Stimulated activated CD4-positive, alpha-beta T cell treated with anti-CD3 and anti-CD28 coated beads, Interleukin-12 subunit alpha, Interleukin-12 subunit beta, amount 100 ng/mL, for 4 hours (primary cell): Measurements from ENCODE around the gene NFKB2.

ENCODE experiments used
- DNase-seq: peaks from one replicate; pipeline ENCODE4 v3.0.0-alpha.2; 2020

NFKB2 gene

DNA sequence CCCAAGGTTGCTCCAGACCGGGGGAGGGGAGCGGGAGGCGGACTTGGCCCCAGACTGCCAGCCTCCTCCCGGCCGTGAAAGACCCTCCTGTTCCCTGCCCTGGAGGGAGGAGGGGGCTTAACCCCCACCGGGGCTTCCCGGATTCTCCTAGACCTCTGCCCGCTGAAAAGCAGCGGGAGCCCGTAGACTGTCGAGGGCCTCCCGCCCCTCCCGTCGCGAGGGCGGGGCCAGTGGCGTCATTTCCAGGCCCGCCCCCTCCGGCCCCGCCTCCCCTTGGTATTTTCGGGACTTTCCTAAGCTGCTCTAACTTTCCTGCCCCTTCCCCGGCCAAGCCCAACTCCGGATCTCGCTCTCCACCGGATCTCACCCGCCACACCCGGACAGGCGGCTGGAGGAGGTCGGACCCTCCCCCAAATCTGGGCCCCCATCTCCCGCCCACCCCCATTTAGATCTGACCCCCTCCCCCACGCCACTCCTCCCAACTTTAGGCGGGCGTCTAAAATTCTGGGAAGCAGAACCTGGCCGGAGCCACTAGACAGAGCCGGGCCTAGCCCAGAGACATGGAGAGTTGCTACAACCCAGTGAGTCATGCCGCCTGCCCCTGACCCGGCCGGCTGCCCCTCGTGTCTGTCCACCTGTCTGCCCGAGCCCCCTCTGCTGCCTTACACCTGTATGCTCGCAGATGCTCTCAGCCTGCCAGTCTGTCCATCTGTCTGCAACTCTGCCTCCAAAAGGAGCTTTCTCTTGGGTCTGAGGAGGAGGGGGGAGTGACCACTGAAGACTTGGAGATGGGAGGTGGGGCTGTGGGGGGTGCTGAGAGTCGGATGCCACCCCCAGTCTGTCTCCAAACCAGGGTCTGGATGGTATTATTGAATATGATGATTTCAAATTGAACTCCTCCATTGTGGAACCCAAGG lies at the start of gene NFKB2:
Gene NFKB2, plus strand, starts transcription at position 306 of the 917 bp plus-strand sequence. Its CDS starts 255 bp downstream, at position 561.
- peak; percentile 91 for DNase-seq

DNA sequence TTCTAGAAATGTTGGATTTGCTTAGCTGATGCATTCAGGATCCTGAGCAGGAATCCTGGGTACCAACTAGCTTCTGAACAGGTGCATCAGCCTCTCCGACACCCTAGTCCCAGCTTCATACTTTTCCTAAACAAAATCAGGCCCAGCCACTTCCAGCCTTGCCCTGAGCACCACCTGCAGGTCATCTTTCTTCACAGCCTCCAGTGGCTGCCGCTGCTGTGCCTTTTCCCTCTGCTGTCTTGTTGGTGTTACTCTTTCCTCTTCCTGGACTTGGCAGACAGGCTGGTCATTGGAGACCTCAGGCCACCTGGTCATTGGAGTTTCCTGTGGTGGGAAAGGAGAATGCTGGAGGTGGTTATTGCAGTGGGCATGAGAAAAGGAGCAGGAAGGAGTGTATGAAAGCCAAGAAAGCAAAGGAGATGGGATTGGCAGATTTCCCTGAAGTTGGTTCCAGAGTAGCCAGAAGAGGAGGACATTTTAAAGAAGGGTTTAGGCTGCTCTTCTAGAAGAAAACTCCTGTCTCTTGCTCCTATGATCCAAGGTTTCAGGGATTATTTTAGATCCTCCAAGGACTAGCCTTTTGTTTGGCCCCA lies 48.2 kb upstream of the NFKB2 start:
- DNase-seq: no peak

DNA sequence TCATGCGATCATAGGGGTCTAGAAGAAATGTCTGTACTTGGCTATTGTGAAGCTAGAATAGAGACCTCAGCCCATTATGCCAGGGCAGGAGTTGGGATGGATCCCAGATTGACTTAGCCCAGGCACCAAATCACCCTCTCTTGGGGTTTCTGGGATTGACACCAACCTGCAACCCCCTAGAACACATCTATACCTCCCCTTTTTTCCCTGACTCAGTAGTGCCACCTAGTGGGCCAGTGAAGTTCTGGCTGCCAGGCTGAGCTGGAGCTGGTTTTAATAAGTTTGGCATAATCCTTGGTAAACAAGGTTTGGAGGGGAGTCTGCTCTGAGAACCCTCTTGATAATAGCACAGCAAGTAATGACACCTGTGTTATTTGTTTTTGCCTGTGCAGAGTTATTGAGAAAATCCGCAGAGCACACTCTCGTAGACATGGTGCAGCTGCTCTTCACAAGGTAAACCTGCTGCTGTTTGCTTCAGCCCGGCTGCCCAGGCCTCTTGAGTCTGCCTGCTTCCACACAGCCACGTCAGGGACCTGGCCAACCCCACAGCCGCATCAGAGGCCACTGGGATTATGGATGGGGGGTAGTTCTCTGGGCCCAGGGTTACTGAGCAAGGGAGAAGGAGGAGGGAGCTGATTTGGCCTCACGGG lies 43.3 kb upstream of the NFKB2 start:
- peak; percentile 69 for DNase-seq

DNA sequence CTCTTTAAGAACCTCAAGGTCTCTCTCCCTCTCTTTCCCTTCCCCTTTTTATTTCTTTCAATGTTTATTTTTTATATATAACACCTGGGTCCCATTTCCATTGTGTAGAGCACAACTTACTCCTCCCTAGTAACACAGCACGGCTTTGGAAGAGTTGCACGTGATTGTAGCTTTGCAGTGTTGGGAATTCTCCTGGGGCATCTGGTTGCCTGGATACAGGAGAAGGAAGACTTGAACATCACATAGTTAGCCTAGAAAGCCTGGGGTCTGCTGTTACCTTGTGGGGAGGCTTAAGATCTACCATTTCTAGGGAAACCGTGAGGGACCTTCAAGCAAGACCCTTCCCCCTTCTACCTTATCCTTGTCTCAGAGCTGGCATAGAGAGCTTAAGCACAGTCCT lies 41.1 kb upstream of the NFKB2 start:
- DNase-seq: no peak

DNA sequence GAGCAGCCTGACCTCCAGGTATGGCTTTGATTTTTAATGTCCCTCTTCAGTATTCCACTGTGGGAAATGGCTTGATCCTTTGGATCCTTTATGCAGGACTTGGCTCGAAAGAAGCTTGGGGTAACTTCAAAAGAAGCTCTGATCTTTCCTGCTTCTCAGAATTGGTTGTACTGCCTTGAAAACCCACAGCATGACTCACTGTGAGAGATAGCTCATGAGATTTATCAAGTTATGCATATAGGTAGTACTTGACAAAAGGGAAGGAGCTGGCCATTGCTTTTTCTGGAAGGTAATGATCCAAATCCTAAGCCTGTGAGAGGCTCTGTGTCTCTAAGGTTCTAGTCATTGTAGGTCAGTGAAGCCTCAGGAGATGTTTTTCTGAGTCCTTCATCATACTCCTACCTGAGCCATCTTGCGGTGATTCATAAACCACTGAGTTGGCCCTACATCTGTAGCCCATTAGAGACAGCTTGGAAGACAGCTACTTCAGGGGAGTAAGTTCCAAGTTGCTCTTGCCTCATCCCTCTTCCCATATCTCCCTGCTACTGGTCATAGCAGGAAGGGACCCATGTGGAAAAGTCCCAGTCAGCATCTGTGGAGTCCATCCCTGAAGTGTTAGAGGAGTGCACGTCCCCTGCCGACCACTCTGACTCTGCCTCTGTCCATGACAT lies 36.7 kb upstream of the NFKB2 start:
- DNase-seq: no peak

DNA sequence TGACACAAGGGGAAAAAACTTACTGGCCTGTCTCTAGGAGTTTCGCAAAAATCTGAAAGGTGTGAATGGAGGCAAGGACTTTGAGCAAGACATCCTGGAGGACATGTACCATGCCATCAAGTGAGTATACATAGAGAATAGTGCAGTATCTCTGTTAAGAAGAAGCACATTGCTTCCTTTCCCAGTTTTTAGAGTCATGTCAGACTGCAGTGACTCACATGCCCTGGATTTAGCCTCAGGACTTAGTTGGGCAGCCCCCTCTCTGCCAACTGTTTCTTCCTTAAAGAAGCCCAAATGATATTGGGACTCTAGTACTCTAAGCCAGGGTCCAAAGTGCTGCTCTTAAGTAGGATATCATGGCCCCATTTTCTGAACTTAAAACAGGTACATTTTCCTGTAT lies 28.1 kb upstream of the NFKB2 start:
- DNase-seq: no peak

DNA sequence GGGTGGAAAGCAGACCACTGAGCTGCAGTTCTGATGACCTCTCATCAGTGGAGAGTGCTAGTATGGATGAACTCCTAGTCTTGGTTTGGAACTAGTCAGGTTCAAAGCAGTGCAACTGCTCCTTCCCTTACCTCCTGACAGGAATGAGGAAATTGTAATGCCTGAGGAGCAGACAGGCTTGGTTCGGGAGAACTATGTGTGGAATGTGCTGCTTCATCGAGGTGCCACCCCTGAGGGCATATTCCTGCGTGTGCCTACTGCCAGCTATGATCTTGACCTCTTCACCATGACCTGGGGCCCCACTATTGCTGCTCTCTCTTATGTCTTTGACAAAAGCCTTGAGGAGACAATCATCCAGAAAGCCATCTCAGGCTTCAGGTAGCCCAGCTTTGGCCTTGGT lies 27.4 kb upstream of the NFKB2 start:
- no peak for DNase-seq

DNA sequence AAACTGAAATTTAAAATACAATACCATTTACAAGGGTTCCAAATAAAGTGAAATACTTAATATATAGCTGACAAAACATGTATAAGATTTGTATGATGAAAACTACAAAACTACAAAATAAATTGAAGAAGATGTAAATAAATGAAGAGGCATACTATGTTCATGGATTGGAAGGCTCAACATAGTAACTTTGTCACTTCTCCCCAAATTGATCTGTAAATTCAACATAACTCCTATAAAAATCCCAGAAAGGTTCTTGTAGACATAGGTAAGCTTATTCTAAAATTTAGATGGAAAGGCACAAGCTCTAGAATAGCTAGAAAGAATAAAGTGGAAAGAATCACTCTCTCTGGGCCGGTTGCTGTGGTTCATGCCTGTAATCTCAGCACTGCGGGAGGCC lies 24.2 kb upstream of the NFKB2 start:
- DNase-seq: no peak

DNA sequence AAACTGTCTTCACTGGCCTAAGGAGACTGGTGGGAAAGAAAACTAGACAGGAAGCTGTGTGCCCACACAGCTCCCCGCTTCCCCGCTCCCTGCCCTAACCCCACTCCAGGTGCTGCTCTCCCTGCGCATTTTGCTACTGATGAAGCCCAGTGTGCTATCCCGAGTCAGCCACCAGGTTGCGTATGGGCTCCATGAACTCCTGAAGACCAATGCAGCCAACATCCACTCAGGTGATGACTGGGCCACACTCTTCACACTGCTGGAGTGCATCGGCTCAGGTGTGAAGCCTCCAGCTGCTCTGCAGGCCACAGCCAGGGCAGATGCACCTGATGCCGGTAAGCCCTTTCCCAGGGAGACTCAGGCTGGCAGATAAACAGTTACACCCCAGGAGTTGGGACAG lies 20.3 kb upstream of the NFKB2 start:
- no peak for DNase-seq

DNA sequence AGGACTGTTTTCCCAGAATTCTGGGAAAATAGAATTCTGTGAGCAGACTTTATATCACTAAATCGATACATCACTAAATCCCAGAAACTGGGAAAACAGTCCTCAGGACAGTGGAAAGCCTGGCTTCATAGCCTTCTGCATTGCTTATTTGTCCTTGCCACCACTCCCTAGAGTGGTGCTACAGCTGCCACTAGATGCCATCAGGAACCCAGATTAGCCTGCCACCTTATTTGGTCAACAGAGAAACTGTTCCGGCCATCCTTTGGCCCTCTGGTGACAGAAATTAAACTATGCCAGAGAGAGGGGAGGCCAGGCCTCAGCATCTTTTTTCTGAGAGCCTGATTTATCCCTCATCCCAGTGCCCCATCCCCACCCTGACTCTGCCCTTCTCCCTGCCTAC lies 19.6 kb upstream of the NFKB2 start:
- DNase-seq: no peak

DNA sequence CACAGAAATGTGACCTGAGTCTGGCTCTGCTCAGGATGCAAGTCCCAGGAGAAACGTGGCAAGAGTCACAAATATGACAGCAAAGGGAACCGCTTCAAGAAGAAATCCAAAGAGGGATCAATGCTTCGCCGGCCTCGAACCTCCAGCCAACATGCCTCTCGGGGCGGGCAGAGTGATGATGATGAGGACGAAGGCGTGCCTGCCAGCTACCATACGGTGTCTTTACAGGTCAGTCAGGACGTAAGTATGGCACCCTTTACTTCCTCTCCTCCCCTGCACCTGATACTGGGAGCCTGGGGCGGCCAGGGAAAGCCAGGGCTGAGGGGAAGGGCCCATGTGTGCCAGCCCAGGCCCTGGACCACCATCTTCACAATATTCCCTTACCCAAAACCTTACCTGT lies 18.6 kb upstream of the NFKB2 start:
- DNase-seq: no peak

DNA sequence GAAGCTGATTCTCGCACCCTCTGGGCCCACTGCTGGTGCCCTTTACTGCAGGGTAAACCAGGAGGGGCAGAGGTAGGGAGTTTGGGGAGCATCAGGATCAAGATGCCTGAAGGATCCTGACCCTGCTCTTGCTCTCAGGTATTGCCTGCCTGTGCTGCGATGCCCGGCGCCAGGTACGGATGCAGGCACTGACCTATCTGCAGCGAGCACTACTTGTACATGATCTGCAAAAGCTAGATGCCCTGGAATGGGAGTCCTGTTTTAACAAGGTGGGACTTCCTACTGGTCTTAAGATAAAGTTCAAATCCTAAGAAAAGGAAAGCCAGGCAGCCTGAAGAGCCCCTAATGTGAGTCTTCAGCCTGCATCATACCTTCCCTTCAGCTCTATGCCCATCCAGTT lies 16.1 kb upstream of the NFKB2 start:
- no peak for DNase-seq

DNA sequence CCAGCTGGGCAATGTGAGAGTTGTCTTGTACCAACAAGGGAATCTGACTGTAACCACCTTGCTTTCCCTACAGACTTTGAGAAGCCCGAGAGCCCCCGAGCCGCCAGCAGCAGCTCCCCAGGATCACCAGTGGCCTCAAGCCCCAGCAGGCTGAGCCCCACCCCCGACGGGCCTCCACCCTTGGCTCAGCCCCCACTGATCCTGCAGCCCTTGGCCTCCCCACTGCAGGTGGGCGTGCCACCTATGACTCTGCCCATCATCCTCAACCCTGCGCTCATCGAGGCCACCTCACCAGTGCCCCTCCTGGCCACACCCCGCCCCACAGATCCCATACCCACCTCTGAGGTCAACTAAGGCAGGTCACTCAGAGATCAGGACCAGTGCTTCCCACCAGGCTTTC lies 13.5 kb upstream of the NFKB2 start:
- no peak for DNase-seq

DNA sequence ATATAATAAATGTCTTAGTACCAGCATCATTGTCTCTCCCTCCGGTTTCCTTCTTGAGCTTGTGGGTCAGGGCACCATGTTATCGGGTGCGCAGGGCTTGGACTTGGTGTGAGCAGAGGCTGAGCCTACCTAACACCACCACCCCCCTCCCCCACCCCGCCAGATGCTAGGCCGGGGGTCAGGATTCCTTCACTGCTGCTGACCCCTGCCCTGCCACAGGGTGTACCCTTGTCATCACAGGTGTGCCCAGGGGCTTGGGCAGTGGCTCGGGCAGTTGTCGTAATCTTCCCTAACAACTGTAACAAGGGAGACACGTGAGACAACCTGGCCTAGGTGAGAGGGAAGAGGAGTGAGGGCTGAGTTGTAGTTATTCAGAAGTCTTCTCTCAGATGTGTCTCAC lies 12.6 kb upstream of the NFKB2 start:
- DNase-seq: no peak

DNA sequence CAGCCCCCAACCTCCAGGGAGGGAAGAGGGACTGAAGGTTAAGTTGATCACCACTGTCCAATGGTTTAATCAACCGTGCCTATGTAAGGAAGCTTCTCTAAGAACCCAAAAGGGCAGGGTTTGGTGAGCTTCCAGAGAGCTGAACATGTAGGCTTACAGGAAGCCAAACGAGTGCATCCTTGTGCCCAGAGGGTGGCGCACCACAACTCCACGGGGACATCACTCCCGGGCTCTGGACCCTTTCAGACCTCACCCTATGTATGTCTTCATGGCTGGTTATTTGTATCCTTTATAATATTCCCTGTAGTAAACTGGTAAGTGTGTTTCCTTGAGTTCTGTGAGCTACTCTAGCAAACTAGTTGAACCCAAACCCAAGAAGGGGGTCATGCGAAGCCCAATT lies 11.5 kb upstream of the NFKB2 start:
- no peak for DNase-seq

DNA sequence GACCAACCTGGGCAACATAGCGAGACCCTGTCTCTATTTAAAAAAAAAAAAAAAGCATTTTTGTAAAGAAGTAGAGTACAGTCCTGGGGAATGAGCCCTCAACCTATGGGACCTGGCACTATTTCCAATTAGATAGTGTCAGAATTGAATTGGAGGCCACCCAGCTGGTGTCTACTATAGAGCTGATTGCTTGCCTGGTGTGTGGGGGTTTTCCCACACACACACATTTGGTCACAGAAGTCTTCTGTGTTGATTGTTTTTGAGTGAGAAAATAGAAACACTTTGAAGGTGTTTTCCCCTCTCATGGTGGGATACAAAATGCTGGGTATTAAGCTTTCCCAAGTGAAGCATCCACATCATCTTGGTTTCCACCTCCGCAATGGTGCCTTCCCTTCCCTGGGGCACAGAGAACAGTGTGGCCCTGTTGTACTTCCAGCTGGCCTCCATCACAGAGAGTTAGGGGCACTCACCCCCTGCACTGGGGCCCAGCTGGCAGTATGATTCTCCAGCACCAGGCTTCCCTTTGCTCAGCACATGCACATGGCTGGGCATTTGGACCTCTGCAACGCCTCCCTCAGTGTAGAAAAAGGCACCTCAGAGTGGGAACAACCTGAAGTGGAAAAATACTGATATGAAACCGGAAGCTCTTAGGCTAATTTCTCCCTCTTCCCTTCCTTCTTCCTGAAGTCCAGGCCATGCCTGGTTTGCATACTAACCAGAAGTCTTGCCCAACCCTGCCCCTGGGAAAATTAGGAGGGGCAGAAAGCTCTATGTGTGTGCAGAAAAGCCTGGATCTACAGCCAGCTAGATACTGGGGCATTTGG lies 10.7 kb upstream of the NFKB2 start:
- no peak for DNase-seq

DNA sequence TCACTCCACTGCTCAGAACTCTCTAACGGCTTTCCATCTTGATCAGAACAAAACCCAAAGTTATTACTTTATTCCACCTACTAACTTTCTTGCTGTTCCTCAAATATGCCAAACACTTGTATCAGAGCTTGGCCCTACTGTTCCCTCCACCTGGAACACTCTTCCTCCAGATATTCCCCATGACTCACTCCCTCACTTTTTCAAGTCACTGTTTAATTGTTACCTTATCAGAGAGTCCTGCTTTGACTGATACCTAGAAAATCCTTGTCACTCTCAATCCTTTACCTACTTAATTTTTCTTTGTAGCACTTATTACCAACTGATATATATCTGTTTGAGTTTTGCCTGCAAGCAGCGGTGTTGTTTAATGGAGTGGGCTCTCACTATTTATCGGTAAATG lies 5.6 kb upstream of the NFKB2 start:
- DNase-seq: no peak

DNA sequence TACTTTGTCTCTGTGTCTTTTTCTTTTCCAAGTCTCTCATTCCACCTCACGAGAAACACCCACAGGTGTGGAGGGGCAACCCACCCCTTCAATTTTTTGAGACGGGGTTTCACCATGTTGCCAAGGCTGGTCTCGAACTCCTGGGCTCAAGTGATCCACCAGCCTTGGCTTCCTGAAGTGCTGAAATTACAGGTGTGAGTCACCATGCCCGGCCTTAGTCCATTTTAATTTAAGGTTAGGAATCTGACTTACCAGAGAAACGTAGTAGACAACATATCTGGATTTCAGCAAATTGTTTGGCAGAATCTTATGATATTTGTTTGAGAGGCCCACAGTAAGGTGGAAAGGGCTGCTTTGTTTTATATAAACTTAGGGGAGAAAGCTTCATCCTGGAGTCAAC lies 3.2 kb upstream of the NFKB2 start:
- no peak for DNase-seq

DNA sequence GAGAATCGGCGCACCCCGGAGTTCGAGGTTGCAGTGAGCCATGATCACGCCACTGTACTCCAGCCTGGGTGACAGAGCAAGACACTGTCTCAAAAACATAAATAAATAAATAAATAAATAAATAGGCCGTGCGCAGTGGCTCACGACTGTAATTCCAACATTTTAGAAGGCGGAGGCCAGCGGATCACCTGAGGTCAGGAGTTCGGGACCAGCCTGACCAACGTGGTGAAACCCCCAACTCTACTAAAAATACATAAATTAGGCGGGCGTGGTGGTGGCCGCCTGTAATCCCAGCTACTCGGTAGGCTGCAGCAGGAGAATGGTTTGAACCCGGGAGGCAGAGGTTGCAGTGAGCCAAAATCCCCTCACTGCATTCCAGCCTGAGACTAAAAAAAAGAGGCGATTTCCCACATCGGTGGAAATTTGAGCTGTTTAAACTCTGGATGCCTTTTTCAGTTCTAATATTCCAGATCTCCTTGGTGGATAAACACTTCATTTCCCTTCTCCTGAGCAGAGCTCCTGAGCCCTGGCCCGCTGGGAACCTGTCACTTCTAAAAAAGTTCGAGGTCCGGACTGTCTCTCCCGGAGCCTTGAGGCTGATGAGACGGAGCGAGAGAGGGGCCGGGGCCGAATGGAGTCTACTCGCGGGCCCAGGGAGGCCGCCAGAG lies 2.0 kb upstream of the NFKB2 start:
- no peak for DNase-seq

DNA sequence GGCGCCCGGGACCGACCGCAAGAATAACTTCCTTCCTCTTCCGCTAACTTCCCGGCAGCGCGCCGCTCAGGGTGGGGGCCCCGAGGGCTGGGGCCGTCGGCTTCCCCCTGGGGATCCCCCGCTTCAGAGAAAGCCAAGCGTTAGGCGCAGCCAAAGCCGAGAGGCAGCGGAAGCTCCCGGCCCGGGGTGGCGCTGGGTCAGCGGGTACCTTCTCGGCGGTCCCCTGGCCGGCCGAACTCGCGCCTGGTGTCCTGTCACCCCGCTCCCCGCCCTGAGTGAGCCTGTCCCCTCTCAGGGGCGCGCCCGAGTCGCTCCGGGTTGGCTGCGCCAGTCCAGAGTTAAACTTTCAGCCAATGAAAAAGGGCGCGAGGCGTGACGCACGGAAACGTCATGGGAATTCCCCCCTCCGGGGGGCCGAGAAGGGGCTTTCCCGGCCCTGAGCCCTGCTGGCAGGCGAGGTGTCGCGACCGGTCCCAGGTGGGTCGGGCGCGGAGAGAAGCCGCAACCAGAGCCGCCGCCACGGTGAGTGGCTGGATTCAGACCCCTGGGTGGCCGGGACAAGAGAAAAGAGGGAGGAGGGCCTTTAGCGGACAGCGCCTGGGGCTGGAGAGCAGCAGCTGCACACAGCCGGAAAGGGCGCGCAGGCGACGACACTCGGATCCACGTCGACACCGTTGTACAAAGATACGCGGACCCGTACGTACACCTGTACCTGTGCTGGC lies 1.3 kb upstream of the NFKB2 start:
- DNase-seq: peak; percentile 97

DNA sequence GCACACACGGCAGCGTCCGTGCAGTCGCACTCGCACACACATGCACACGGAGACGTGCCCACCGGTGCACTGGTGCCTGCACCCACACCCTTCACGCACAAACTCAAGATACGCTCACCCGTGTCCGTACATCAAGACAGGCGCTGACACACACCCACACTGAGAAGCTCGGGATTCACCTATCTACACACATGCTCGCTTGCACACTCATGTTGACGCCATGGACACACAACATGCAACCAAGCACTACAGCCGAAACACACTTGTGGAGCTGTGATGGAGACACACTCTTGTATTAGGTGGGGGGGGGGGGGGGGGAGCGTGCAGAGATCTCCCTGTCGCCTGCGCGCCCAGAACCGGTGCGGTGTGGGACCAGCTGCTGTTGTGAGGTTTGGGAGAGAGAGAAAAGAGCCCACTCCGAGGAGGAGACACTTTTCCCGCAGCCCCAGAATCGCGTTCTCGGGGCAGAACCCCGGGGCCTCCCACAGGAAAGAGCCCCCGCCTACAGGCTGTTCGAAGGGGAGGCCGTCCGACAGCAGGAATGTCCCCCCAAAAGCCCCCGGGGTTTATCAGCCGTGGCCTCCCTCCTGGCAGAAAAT lies 605 bp upstream of the NFKB2 start:
- DNase-seq: peak; percentile 59
